Osteoblast (primary cell): Measurements from ENCODE around the gene GLI1. TPM values are rescaled to one million over a fixed set of nuclear protein-coding genes. Genes with fewer than 3 reads are reported as not detected.
"Not testable (repeated sequence)": the region's sequence is repeated elsewhere in the genome, so short reads cannot be mapped to it uniquely, and the experiment has no call there.

Experiments used
- DNase-seq: peaks from one replicate; pipeline ENCODE4 v3.0.0; 2011; ENCODE audit warnings: low spot score, mixed read lengths; ENCODE audit not compliant: insufficient read length; ENCODE audit errors: missing footprints
- H2AFZ ChIP-seq: 2 replicates; pipeline ENCODE4 v1.6.0; 2011; ENCODE audit warnings: mild to moderate bottlenecking, low read length
- H3K27ac ChIP-seq: 2 replicates; pipeline ENCODE4 v1.5.1; 2011; ENCODE audit warnings: mild to moderate bottlenecking, low read depth, low read length, moderate library complexity
- H3K27me3 ChIP-seq: 2 replicates; pipeline ENCODE4 v1.6.0; 2012; ENCODE audit warnings: mild to moderate bottlenecking, control low read depth, inconsistent platforms, low read length, moderate library complexity; ENCODE audit not compliant: insufficient read depth
- H3K36me3 ChIP-seq: 2 replicates; pipeline ENCODE4 v1.5.1; 2011; ENCODE audit warnings: mild to moderate bottlenecking, low read length, control low read depth, moderate library complexity; ENCODE audit not compliant: insufficient read depth
- H3K4me1 ChIP-seq: 2 replicates; pipeline ENCODE4 v1.5.1; 2011; ENCODE audit warnings: mild to moderate bottlenecking, low read length, control low read depth, moderate library complexity; ENCODE audit not compliant: insufficient read depth
- H3K4me2 ChIP-seq: 2 replicates; pipeline ENCODE4 v1.6.0; 2011; ENCODE audit warnings: mild to moderate bottlenecking, low read length; ENCODE audit not compliant: insufficient read depth
- H3K4me3 ChIP-seq: fragments of 200-600 bp; sonication (generic); 3 replicates; pipeline ENCODE4 v1.5.1; 2012; ENCODE audit warnings: mild to moderate bottlenecking, low read length, inconsistent platforms; ENCODE audit not compliant: insufficient read depth
- H3K79me2 ChIP-seq: 2 replicates; pipeline ENCODE4 v1.6.0; 2012; ENCODE audit warnings: mild to moderate bottlenecking, low read length, control low read depth, inconsistent platforms; ENCODE audit not compliant: insufficient read depth
- H3K9me3 ChIP-seq: 2 replicates; pipeline ENCODE4 v1.5.1; 2011; ENCODE audit warnings: low read depth, low read length, control low read depth
- H4K20me1 ChIP-seq: 2 replicates; pipeline ENCODE4 v1.6.0; 2012; ENCODE audit warnings: mild to moderate bottlenecking, low read length, control low read depth; ENCODE audit not compliant: insufficient read depth
- total RNA-seq: library from RNA; depleted of rRNA; stranded (reverse); fragments of >200 nt; gene quantifications from 2 replicates; pipeline ENCODE4 v1.2.3, GENCODE V29; 2012
- TF ChIP-seq, protein P1 (sequence below): IDR thresholded peaks from 2 replicates; pipeline ENCODE4 v1.5.1; 2011; ENCODE audit warnings: mild to moderate bottlenecking, low read depth, low read length, moderate library complexity; ENCODE audit errors: extremely low read depth

The GLI1 gene
- total RNA-seq, 1 donor: 0.36 TPM

DNA sequence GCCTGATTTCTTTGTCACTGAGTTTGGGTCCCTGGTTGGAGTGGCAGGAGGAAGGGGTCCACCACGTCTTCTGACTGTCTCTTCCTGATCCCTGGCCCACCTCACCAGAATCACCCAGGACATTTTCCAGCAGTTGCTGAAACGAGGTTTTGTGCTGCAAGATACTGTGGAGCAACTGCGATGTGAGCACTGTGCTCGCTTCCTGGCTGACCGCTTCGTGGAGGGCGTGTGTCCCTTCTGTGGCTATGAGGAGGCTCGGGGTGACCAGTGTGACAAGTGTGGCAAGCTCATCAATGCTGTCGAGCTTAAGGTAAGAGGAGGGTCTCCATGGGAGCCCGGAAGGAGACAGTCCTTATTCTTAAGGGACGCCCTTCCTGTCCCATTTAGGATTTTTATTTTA lies 40.6 kb downstream of the GLI1 start:
- Histone ChIP-seq H3K79me2 (no peaks in the 10 kb centered on the region), H3K36me3 (peaks cover 60% of the 10 kb centered on the region), H3K4me1 (no peaks in the 10 kb centered on the region), H4K20me1 (no peaks in the 10 kb centered on the region), H2AFZ (no peak overlapping the region), H3K4me2 (no peak overlapping the region), H3K27me3 (no peaks in the 10 kb centered on the region), H3K4me3 (no peak overlapping the region), H3K9me3 (no peaks in the 10 kb centered on the region), H3K27ac (no peak overlapping the region)
- DNase-seq: no peak
- TF ChIP-seq, protein P1, sequence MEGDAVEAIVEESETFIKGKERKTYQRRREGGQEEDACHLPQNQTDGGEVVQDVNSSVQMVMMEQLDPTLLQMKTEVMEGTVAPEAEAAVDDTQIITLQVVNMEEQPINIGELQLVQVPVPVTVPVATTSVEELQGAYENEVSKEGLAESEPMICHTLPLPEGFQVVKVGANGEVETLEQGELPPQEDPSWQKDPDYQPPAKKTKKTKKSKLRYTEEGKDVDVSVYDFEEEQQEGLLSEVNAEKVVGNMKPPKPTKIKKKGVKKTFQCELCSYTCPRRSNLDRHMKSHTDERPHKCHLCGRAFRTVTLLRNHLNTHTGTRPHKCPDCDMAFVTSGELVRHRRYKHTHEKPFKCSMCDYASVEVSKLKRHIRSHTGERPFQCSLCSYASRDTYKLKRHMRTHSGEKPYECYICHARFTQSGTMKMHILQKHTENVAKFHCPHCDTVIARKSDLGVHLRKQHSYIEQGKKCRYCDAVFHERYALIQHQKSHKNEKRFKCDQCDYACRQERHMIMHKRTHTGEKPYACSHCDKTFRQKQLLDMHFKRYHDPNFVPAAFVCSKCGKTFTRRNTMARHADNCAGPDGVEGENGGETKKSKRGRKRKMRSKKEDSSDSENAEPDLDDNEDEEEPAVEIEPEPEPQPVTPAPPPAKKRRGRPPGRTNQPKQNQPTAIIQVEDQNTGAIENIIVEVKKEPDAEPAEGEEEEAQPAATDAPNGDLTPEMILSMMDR: no peak

DNA sequence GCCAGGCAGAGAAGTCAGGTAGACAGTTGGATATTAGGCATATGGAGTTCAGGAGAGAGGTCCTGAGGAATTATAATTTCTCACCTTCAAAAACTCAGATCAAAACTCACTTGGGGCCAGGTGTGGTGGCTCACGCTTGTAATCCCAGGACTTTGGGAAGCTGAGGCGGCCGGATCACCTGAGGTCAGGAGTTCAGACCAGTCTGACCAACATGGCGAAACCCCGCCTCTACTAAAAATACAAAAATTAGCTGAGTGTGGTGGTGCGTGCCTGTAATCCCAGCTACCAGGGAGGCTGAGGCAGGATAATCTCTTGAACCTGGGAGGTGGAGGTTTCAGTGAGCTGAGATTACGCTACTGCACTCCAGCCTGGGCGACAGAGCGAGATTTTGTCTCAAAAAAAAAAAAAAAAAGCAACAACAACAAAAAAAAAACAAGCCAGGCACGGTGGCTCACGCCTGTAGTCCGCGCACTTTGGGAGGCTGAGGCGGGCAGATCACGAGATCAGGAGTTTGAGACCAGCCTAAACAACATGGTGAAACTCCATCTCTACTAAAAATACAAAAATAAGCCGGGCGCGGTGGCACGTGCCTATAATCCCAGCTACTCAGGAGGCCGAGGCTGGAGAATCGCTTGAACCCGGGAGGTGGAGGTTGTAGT lies 42.9 kb downstream of the GLI1 start:
- peaks cover 59% of the 10 kb centered on the region for H3K36me3 ChIP-seq
- H3K4me1 ChIP-seq, H4K20me1 ChIP-seq, H3K27me3 ChIP-seq, DNase-seq, H3K79me2 ChIP-seq, H3K4me3 ChIP-seq, H2AFZ ChIP-seq, H3K27ac ChIP-seq, H3K4me2 ChIP-seq, H3K9me3 ChIP-seq: not testable (repeated sequence)

DNA sequence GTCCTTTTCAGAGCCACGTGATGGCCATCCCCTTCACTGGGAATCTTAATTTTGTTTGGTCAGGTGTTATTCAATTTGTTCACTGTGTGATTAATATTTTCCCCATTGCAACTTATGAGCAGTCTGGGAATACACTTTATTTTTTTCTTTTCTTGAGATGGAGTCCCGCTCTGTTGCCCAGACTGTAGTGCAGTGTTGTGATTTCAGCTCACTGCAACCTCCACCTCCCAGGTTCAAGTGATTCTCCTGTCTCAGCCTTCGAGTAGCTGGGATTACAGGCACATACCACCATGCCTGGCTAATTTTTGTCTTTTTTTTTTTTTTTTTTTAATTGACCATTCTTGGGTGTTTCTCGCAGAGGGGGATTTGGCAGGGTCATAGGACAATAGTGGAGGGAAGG lies 47.0 kb downstream of the GLI1 start:
- H3K27ac ChIP-seq, H3K9me3 ChIP-seq, H4K20me1 ChIP-seq, H3K27me3 ChIP-seq, H3K4me3 ChIP-seq, H2AFZ ChIP-seq, H3K4me1 ChIP-seq, H3K79me2 ChIP-seq, H3K4me2 ChIP-seq, DNase-seq: not testable (repeated sequence)
- peaks cover 52% of the 10 kb centered on the region for H3K36me3 ChIP-seq

DNA sequence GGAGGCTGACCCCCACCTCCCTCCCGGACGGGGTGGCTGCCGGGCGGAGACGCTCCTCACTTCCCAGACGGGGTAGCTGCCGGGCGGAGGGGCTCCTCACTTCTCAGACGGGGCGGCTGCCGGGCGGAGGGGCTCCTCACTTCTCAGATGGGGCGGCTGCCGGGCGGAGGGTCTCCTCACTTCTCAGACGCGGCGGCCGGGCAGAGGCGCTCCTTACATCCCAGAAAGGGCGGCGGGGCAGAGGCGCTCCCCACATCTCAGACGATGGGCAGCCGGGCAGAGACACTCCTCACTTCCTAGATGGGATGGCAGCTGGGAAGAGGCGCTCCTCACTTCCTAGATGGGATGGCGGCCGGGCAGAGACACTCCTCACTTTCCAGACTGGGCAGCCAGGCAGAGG lies 48.2 kb downstream of the GLI1 start:
- DNase-seq, H3K27me3 ChIP-seq, H3K4me2 ChIP-seq, H2AFZ ChIP-seq, H3K79me2 ChIP-seq, H3K4me3 ChIP-seq, H3K27ac ChIP-seq, H3K9me3 ChIP-seq, H3K4me1 ChIP-seq, H4K20me1 ChIP-seq: not testable (repeated sequence)
- peaks cover 56% of the 10 kb centered on the region for H3K36me3 ChIP-seq

DNA sequence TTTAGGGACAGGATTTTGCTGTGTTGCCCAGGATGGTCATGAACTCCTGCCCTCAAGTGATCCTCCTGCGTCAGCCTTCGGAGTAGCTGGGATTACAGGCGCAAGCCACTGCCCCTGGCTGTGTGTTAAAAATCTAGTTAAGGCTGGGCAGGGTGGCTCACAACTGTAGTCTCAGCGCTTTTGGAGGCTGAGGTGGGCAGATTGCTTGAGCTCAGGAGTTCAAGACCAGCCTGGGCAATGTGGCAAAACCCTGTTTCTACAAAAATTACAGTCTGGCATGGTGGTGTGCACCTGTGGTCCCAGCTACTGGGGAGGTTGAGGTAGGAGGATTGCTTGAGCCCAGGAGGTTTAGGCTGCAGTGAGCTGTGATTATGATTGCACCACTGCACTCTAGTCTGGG lies 51.6 kb downstream of the GLI1 start:
- TF ChIP-seq, protein P1: no peak
- H2AFZ ChIP-seq: no peak overlapping the region
- no peaks in the 10 kb centered on the region for H3K27me3 ChIP-seq
- H3K4me1 ChIP-seq: no peaks in the 10 kb centered on the region
- H3K4me2 ChIP-seq: no peak overlapping the region
- DNase-seq: no peak
- H3K79me2 ChIP-seq: peaks cover 1% of the 10 kb centered on the region
- H3K27ac ChIP-seq: no peak overlapping the region
- no peak overlapping the region for H3K4me3 ChIP-seq
- no peaks in the 10 kb centered on the region for H3K9me3 ChIP-seq
- H4K20me1 ChIP-seq: peaks cover 4% of the 10 kb centered on the region
- peaks cover 67% of the 10 kb centered on the region for H3K36me3 ChIP-seq
